Mucosa of rectum (tissue), 2 donors: Measurements from ENCODE around the gene CHMP4A.
"Not testable (repeated sequence)": the region's sequence is repeated elsewhere in the genome, so short reads cannot be mapped to it uniquely, and the experiment has no call there.

Experiments used
- H3K27ac ChIP-seq, 2 donors: one replicate each; pipeline ENCODE4 v1.7.0; 2013; ENCODE audit warnings: inconsistent platforms in 2 of 2, low read depth in 2 of 2, low read length in 2 of 2
- H3K27me3 ChIP-seq, 2 donors: one replicate each; pipeline ENCODE4 v1.7.0; 2013; ENCODE audit warnings: low read length in 2 of 2; ENCODE audit not compliant: control insufficient read depth in 2 of 2, insufficient read depth in 2 of 2
- H3K36me3 ChIP-seq, 2 donors: one replicate each; pipeline ENCODE4 v1.7.0; 2013; ENCODE audit warnings: low read length in 2 of 2; ENCODE audit not compliant: control insufficient read depth in 2 of 2, insufficient read depth in 2 of 2
- H3K4me1 ChIP-seq, 2 donors: one replicate each; pipeline ENCODE4 v1.7.0; 2013; ENCODE audit warnings: low read length in 2 of 2, mild to moderate bottlenecking in 1 of 2; ENCODE audit not compliant: control insufficient read depth in 2 of 2, insufficient read depth in 2 of 2
- H3K4me3 ChIP-seq, 2 donors: one replicate each; pipeline ENCODE4 v1.7.0; 2013; ENCODE audit warnings: low read length in 2 of 2
- H3K9ac ChIP-seq, 2 donors: one replicate each; pipeline ENCODE4 v1.7.0; 2013; ENCODE audit warnings: low read length in 2 of 2, low read depth in 1 of 2, mild to moderate bottlenecking in 1 of 2
- H3K9me3 ChIP-seq, 2 donors: one replicate each; pipeline ENCODE4 v1.7.0; 2013; ENCODE audit warnings: low read length in 2 of 2; ENCODE audit not compliant: control insufficient read depth in 2 of 2
- donor health status: healthy.
- donor health status: Normal muscosa, but diverticular disease.

Gene CHMP4A

GRCh38 chr14:24224618-24225071, 11.4 kb upstream of the CHMP4A start:
- Histone ChIP-seq H3K4me1 (no peaks in the 10 kb centered on the region), H3K36me3 (peaks cover 0 to 10% of the 10 kb centered on the region in 2 donors), H3K4me3 (no peak overlapping the region), H3K27me3 (no peaks in the 10 kb centered on the region), H3K27ac (no peak overlapping the region), H3K9ac (no peak overlapping the region), H3K9me3 (no peaks in the 10 kb centered on the region)

- not testable (repeated sequence) for H3K27me3 ChIP-seq, H3K4me1 ChIP-seq, H3K9ac ChIP-seq, H3K27ac ChIP-seq, H3K4me3 ChIP-seq, H3K9me3 ChIP-seq
- H3K36me3 ChIP-seq = peaks cover 3 to 11% of the 10 kb centered on the region in 2 donors
Observed at GRCh38 chr14:24222987-24223386, 9.7 kb upstream of the CHMP4A start.

- Histone ChIP-seq H3K9me3 (no peaks in the 10 kb centered on the region), H3K27me3 (no peaks in the 10 kb centered on the region), H3K4me1 (peaks cover 0 to 4% of the 10 kb centered on the region in 2 donors), H3K9ac (no peak overlapping the region), H3K27ac (no peak overlapping the region), H3K36me3 (peaks cover 5 to 7% of the 10 kb centered on the region in 2 donors), H3K4me3 (no peak overlapping the region)
Observed at GRCh38 chr14:24219521-24219920, 6.2 kb upstream of the CHMP4A start.

- H3K9me3 ChIP-seq = no peaks in the 10 kb centered on the region
- H3K4me1 ChIP-seq = peaks cover 0 to 4% of the 10 kb centered on the region in 2 donors
- H3K27ac ChIP-seq = no peak overlapping the region
- no peaks in the 10 kb centered on the region for H3K27me3 ChIP-seq
- no peak overlapping the region for H3K9ac ChIP-seq
- peaks cover 7 to 8% of the 10 kb centered on the region in 2 donors for H3K36me3 ChIP-seq
- no peak overlapping the region for H3K4me3 ChIP-seq
Observed at GRCh38 chr14:24219080-24219479, 5.8 kb upstream of the CHMP4A start.

- peaks cover 6 to 12% of the 10 kb centered on the region in 2 donors for H3K4me1 ChIP-seq
- H3K4me3 ChIP-seq, H3K27me3 ChIP-seq, H3K27ac ChIP-seq, H3K36me3 ChIP-seq, H3K9me3 ChIP-seq, H3K9ac ChIP-seq: not testable (repeated sequence)
Observed at GRCh38 chr14:24216876-24217275, 3.6 kb upstream of the CHMP4A start.

- peak overlapping the region; percentile 84 to 99 for H3K4me3 ChIP-seq
- no peaks in the 10 kb centered on the region for H3K9me3 ChIP-seq
- peaks cover 10 to 11% of the 10 kb centered on the region in 2 donors for H3K36me3 ChIP-seq
- no peaks in the 10 kb centered on the region for H3K27me3 ChIP-seq
- peaks cover 6 to 12% of the 10 kb centered on the region in 2 donors for H3K4me1 ChIP-seq
- peak overlapping the region in 1 of 2 donors; percentile 78 for H3K9ac ChIP-seq
- peak overlapping the region in 1 of 2 donors; percentile 97 for H3K27ac ChIP-seq
Observed at GRCh38 chr14:24216345-24216699, 3.0 kb upstream of the CHMP4A start.

GRCh38 chr14:24215495-24216344, 2.4 kb upstream of the CHMP4A start, which contains the start of gene MDP1:
Gene MDP1 (minus strand): TSS chr14:24216066. CDS start chr14:24215955, 111 bp downstream.
- Histone ChIP-seq H3K9me3 (no peaks in the 10 kb centered on the region), H3K9ac (peak within 1 kb of the TSS; percentile 78 to 96), H3K4me1 (peaks cover 6 to 12% of the 10 kb centered on the region in 2 donors), H3K27ac (peak within 1 kb of the TSS; percentile 84 to 97), H3K36me3 (peaks cover 13% of the 10 kb centered on the region in 2 donors), H3K4me3 (peak within 1 kb of the TSS; percentile 84 to 99), H3K27me3 (no peaks in the 10 kb centered on the region)

- Histone ChIP-seq H3K4me3 (peak overlapping the region; percentile 82 to 91), H3K4me1 (peaks cover 6 to 12% of the 10 kb centered on the region in 2 donors)
Observed at GRCh38 chr14:24213866-24214662, 776 bp upstream of the CHMP4A start.

GRCh38 chr14:24211311-24211710, 2.0 kb downstream of the CHMP4A start:
- no peak overlapping the region for H3K9ac ChIP-seq
- no peak overlapping the region for H3K4me3 ChIP-seq
- H3K36me3 ChIP-seq = peaks cover 45 to 46% of the 10 kb centered on the region in 2 donors
- no peaks in the 10 kb centered on the region for H3K9me3 ChIP-seq
- no peaks in the 10 kb centered on the region for H3K27me3 ChIP-seq
- peaks cover 6 to 12% of the 10 kb centered on the region in 2 donors for H3K4me1 ChIP-seq
- no peak overlapping the region for H3K27ac ChIP-seq

More at GRCh38 chr14:24213866-24214662, 776 bp upstream of the CHMP4A start:
- Histone ChIP-seq H3K27me3 (no peaks in the 10 kb centered on the region), H3K36me3 (peaks cover 30% of the 10 kb centered on the region in 2 donors), H3K27ac (peak overlapping the region; percentile 99), H3K9ac (peak overlapping the region; percentile 95 to 98), H3K9me3 (no peaks in the 10 kb centered on the region)

- no peak overlapping the region for H3K9ac ChIP-seq
Observed at GRCh38 chr14:24207625-24208024, 5.7 kb downstream of the CHMP4A start.

More at GRCh38 chr14:24207625-24208024, 5.7 kb downstream of the CHMP4A start:
- Histone ChIP-seq H3K4me3 (no peak overlapping the region), H3K9me3 (no peaks in the 10 kb centered on the region), H3K27me3 (no peaks in the 10 kb centered on the region), H3K27ac (no peak overlapping the region), H3K36me3 (peaks cover 56 to 61% of the 10 kb centered on the region in 2 donors), H3K4me1 (peaks cover 0 to 3% of the 10 kb centered on the region in 2 donors)
